Epithelial cell of proximal tubule (primary cell): Measurements from ENCODE around the gene FHAD1. TPM values are rescaled to one million over a fixed set of nuclear protein-coding genes. Genes with fewer than 3 reads are reported as not detected.

Source experiments
- DNase-seq: peaks from one replicate; pipeline ENCODE4 v3.0.0-alpha.2; 2011; ENCODE audit warnings: low read depth
- H3K4me3 ChIP-seq: 2 replicates; pipeline ENCODE4 v1.5.1; 2011; ENCODE audit warnings: low read depth, mild to moderate bottlenecking, low read length
- total RNA-seq: library from RNA; depleted of rRNA; stranded (reverse); fragments of >200 nt; gene quantifications from 2 replicates; pipeline ENCODE4 v1.2.3, GENCODE V29; 2015
- TF ChIP-seq, protein P1 (sequence below): conservative IDR thresholded peaks from 2 replicates; pipeline ENCODE4 v1.5.1; 2012; ENCODE audit warnings: low read depth, mild to moderate bottlenecking, low read length

The FHAD1 gene
- total RNA-seq, 1 donor from 2014 or later = 0.35 TPM

DNA sequence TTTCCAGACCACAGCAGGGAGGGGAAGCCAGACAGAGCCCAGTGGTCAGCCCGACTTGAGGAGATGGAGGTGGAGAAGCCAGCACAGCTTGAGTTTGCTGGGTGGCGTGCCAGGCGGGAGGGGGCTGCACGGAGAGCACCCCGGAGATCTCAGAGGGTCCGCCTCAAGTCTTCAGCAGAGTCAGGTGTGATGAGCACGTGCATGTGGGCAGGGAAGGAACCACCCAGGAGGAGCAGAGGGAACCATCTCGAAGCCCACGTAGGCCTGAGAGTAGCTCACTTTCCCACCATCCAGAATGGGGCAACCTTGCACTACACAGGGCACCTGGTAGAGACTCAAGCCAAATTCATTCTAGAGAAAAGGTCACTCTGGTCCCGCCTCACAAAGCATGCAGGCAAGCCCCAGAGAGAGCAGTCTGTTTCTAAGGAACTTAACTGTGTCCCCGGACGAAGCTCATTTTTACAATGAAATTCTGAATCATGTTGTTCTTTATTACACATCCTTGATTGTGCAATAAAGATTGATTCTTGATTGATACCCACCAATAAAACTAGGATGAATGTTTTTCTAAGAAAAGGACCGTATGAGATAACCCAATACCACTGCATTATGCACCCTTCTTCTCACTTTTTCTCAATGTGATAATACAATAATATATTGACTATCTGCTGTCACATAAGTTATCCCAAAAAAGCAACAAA lies 64.2 kb downstream of the FHAD1 start:
- H3K4me3 ChIP-seq = no peak overlapping the region
- TF ChIP-seq, protein P1, sequence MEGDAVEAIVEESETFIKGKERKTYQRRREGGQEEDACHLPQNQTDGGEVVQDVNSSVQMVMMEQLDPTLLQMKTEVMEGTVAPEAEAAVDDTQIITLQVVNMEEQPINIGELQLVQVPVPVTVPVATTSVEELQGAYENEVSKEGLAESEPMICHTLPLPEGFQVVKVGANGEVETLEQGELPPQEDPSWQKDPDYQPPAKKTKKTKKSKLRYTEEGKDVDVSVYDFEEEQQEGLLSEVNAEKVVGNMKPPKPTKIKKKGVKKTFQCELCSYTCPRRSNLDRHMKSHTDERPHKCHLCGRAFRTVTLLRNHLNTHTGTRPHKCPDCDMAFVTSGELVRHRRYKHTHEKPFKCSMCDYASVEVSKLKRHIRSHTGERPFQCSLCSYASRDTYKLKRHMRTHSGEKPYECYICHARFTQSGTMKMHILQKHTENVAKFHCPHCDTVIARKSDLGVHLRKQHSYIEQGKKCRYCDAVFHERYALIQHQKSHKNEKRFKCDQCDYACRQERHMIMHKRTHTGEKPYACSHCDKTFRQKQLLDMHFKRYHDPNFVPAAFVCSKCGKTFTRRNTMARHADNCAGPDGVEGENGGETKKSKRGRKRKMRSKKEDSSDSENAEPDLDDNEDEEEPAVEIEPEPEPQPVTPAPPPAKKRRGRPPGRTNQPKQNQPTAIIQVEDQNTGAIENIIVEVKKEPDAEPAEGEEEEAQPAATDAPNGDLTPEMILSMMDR = no peak
- no peak for DNase-seq

DNA sequence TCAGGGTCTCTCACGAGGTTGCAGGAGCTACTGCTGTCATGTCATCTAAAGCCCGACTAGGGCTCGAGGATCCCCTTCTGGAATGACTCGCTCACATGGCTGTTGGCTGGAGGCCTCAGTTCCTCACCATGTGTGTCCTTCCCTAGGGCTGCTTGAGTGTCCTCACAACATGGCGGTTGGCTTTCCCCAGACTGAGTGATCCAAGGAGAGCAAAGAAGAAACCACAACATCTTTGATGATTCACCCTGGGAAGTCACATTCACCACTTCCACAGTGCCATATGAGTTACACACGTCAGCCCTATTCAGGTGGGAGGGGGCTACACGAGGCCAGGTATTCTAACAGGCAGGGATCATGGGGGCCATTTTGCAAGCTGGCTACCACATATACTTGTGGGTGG lies 64.9 kb downstream of the FHAD1 start:
- no peak for DNase-seq
- no peak overlapping the region for H3K4me3 ChIP-seq
- TF ChIP-seq, protein P1 = no peak

DNA sequence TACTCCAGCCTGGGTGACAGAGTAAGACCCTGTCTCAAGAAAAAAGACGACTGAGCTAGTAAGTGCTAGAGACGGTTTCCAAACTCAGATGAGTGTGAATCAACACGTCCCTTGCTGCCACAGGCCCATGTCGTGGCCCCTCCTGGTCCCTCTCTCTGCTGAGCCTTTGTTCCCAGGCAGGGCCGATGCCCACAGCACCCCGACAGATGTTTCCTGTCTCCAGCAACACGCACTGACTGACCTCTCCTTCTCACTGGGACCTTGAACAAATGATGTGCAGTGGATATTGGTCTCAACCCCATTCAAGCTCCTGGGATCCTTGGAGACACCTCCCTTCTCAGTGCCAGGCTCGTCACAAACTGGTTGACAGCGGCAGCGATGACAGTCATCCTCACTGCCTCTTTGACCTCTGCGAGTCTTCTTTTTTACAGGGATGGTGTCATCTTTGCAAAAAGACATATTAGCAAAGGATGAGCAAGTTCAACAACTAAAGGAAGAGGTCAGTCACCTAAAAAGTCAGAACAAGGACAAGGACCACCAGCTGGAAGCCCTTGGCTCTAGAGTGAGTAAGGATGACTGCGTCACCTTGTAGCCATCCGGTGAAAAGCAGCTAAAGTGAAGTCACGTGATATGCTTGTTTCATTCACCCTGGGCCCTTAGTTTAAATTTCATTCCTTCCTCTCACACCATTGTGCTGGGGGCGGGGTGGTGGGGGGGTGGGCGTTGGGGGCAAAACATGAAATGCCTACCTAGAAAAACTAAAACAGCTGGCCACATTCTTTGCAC lies 65.8 kb downstream of the FHAD1 start:
- no peak for DNase-seq
- TF ChIP-seq, protein P1 = no peak
- H3K4me3 ChIP-seq = no peak overlapping the region

DNA sequence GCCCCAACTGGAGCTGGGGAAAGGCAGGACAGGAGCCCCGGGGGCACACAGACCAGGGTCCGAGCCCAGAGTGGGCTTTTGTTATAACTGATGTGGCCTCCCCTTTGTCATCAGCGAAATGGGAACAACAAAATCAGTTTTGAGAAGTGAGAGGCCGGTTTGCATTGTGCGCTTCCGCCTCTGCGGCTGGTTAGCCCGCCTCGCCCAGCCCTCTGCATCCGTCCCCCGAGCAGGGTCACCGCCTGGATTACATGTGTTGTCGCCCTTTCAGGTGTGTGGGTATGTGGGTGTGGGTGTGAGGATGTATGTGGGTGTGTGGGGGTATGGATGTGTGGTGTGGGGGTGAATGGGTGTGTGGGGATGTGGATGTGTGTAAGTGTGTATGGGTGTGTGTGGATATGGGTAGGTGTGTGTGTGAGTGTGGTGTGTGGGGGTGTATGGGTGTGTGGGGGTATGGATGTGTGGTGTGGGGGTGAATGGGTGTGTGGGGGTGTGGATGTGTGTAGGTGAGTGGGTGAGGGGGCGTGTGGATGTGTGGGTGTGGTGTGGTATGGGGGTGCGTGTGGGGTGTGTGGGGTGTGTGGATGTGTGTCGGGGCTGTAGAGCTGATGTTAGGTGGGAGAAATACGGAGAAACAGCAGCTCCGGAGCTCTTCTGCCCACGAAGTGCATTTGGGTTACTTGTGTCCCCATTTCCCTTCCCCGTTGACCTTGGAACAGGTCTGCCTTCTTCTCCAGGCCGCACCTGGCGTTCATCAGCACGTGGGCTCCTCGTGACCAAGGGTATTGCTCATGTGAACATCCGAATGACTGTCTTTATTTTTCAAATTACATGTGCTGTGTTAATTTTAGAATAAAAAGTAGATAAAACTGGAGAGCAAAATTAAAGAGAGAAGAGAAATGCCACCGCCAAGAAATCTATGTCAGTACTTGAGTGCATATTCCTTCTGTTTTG lies 67.6 kb downstream of the FHAD1 start:
- no peak overlapping the region for H3K4me3 ChIP-seq
- no peak for DNase-seq
- TF ChIP-seq, protein P1 = no peak

DNA sequence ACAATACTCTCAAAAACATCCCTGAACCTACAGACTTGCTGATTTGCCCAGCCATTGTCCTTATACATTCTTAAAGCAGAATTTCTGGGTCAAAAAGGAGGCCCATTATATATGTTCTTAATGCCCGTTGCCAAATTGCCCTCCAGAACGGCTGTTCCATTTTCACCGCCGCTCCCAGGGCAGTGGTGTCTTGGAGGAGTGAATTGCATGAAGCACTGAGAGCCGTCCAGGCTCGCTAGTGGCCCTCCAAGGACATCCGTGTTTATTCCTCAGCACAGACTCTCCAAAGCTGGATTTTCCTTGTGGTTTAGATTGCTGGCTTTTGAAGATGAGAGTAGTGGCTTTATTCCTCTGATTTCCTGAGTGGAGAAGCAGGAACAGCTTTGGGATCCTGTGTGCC lies 68.8 kb downstream of the FHAD1 start:
- TF ChIP-seq, protein P1 = no peak
- no peak for DNase-seq
- H3K4me3 ChIP-seq = no peak overlapping the region

DNA sequence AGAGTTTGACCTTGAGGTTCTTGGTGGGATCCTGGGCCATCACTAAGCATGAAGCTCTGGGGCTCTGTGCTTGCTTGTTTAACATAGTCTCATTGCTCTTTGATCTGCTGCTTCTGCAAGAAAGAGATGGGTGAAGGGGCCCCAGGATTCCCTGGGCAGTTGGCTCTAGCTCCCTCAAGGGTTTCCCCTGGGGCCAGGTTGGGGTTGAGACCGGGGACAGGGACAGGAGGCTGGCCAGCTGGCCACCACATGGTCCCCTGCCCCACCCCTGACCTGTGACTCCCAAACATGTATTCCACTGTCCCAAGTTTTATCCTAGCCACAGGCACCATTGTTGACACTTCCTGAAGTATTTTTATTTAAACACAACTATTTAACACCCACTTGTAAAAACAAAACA lies 69.5 kb downstream of the FHAD1 start:
- TF ChIP-seq, protein P1 = no peak
- no peak for DNase-seq

More for the DNA sequence above, 69.5 kb downstream of the FHAD1 start:
- H3K4me3 ChIP-seq = no peak overlapping the region
